A549 (cell line): ENCODE measurements around the gene RABGAP1L. TPM values are rescaled to one million over a fixed set of nuclear protein-coding genes. Genes with fewer than 3 reads are reported as not detected.

ENCODE experiments used
- ATAC-seq, 2 experiments: fragments of 200-7000 bp in 1 of 2; fragments of >200 bp in 1 of 2; cut with Nextera tagmentation in 1 of 2; cut with Tn5 transposase in 1 of 2; 3 replicates each; pipeline versions ENCODE4 v1.8.0 to v1.9.1; 2018 to 2020; ENCODE audit warnings: mild to moderate bottlenecking in 1 of 2, moderate library complexity in 1 of 2
- CTCF ChIA-PET: fragments of 300-600 bp; sonication (Branson Sonifier 250); formaldehyde crosslinking; extraction: SDS; loops from one replicate; lab custom pipeline; 2021; ENCODE audit warnings: antibody characterized with exemption, inconsistent platforms; lab: Yijun Ruan, JAX
- POLR2A ChIA-PET: fragments of 350-600 bp; formaldehyde crosslinking; extraction: SDS; loops from one replicate; lab custom pipeline; 2021; ENCODE audit warnings: antibody characterized with exemption, inconsistent platforms; lab: Yijun Ruan, JAX
- DNase-seq, 2 experiments: peaks; one replicate each; pipeline versions ENCODE4 v3.0.0 to v3.0.0-alpha.2; 2011 to 2016; ENCODE audit warnings: low read depth in 1 of 2, low spot score in 1 of 2
- FAIRE-seq: peaks from 2 replicates; lab custom pipeline; 2011; peaks lifted over from hg19 to GRCh38; lab: Jason Lieb, UNC
- H3K27ac ChIP-seq, 2 experiments: fragments of >200 bp; sonication (Bioruptor Twin); formaldehyde crosslinking; 3 replicates each; pipeline ENCODE4 v1.5.1; 2016 to 2017
- H3K4me1 ChIP-seq: fragments of >200 bp; sonication (Bioruptor Twin); formaldehyde crosslinking; 3 replicates; pipeline ENCODE4 v1.6.1; 2016
- H3K4me2 ChIP-seq: fragments of >200 bp; sonication (Bioruptor Twin); formaldehyde crosslinking; 3 replicates; pipeline ENCODE4 v1.6.1; 2016
- H3K4me3 ChIP-seq: fragments of >200 bp; sonication (Bioruptor Twin); formaldehyde crosslinking; 3 replicates; pipeline ENCODE4 v1.5.1; 2016
- H3K9me3 ChIP-seq: fragments of >200 bp; sonication (Bioruptor Twin); formaldehyde crosslinking; 3 replicates; pipeline ENCODE4 v1.6.1; 2016
- BHLHE40 ChIP-seq: IDR thresholded peaks from 2 replicates; pipeline ENCODE4 v1.6.1; 2012; ENCODE audit warnings: low read depth, low read length, inconsistent platforms
- CEBPB ChIP-seq, 2 experiments: fragments of >200 bp in 1 of 2; sonication (Bioruptor Twin) in 1 of 2; formaldehyde crosslinking in 1 of 2; IDR thresholded peaks; 2 replicates each; pipeline ENCODE4 v1.6.1; 2012 to 2016
- CHD2 ChIP-seq: fragments of 150-350 bp; IDR thresholded peaks from 2 replicates; pipeline ENCODE4 v1.6.1; 2014; ENCODE audit warnings: low read length; ENCODE audit not compliant: partially characterized antibody
- CHD4 ChIP-seq: fragments of 200-600 bp; sonication (generic); IDR thresholded peaks from 2 replicates; pipeline ENCODE4 v1.6.1; 2016; ENCODE audit warnings: antibody characterized with exemption, mild to moderate bottlenecking, borderline replicate concordance
- ESRRA ChIP-seq: fragments of 150-350 bp; IDR thresholded peaks from 2 replicates; pipeline ENCODE4 v1.6.1; 2014; ENCODE audit warnings: mild to moderate bottlenecking, low read length, borderline replicate concordance
- FOSL2 ChIP-seq, 2 experiments: fragments of 450-650 bp in 1 of 2; fragments of >200 bp in 1 of 2; sonication (Bioruptor Twin) in 1 of 2; formaldehyde crosslinking; IDR thresholded peaks; 2 replicates each; pipeline versions ENCODE4 v1.5.0 to v1.6.1; 2016 to 2020; ENCODE audit warnings: mild to moderate bottlenecking in 1 of 2, moderate library complexity in 1 of 2
- FOXS1 ChIP-seq: fragments of 250-450 bp; sonication (Bioruptor Pico); IDR thresholded peaks from 2 replicates; pipeline ENCODE4 v1.5.0; 2020; ENCODE audit warnings: mild to moderate bottlenecking, moderate library complexity
- GATA3 ChIP-seq: IDR thresholded peaks from 2 replicates; pipeline ENCODE4 v1.6.1; 2012; ENCODE audit warnings: borderline replicate concordance
- HEYL ChIP-seq: fragments of 250-450 bp; sonication (Bioruptor Pico); IDR thresholded peaks from 2 replicates; pipeline ENCODE4 v1.8.0; 2021; ENCODE audit warnings: mild to moderate bottlenecking, moderate library complexity
- HOXB13 ChIP-seq: fragments of 250-450 bp; sonication (Bioruptor Pico); IDR thresholded peaks from 2 replicates; pipeline ENCODE4 v1.5.0; 2020; ENCODE audit warnings: low read depth, mild to moderate bottlenecking, moderate library complexity
- HOXB5 ChIP-seq: fragments of 250-450 bp; sonication (Bioruptor Pico); IDR thresholded peaks from 2 replicates; pipeline ENCODE4 v1.5.0; 2020; ENCODE audit warnings: mild to moderate bottlenecking, moderate library complexity
- JUNB ChIP-seq: fragments of >200 bp; sonication (Bioruptor Twin); formaldehyde crosslinking; IDR thresholded peaks from 2 replicates; pipeline ENCODE4 v1.6.1; 2016
- MAFK ChIP-seq: fragments of 450-650 bp; IDR thresholded peaks from 2 replicates; pipeline ENCODE4 v1.6.1; 2014; ENCODE audit not compliant: partially characterized antibody
- MAZ ChIP-seq: fragments of 150-350 bp; IDR thresholded peaks from 2 replicates; pipeline ENCODE4 v1.6.1; 2014; ENCODE audit warnings: antibody characterized with exemption, low read depth, low read length, borderline replicate concordance
- PHF8 ChIP-seq: fragments of 200-600 bp; sonication (generic); IDR thresholded peaks from 2 replicates; pipeline ENCODE4 v1.6.1; 2016; ENCODE audit warnings: low read depth, mild to moderate bottlenecking, antibody characterized with exemption, moderate library complexity, borderline replicate concordance
- RARB ChIP-seq: fragments of 250-450 bp; sonication (Bioruptor Pico); IDR thresholded peaks from 2 replicates; pipeline ENCODE4 v1.8.0; 2021; ENCODE audit warnings: mild to moderate bottlenecking, moderate library complexity
- SMC3 ChIP-seq: fragments of >200 bp; sonication (Bioruptor Twin); formaldehyde crosslinking; IDR thresholded peaks from 3 replicates; pipeline ENCODE4 v1.6.1; 2018; ENCODE audit warnings: inconsistent platforms
- SREBF2 ChIP-seq: fragments of 450-650 bp; IDR thresholded peaks from 2 replicates; pipeline ENCODE4 v1.6.1; 2014; ENCODE audit warnings: mild to moderate bottlenecking, moderate library complexity
- USF2 ChIP-seq: fragments of 450-650 bp; IDR thresholded peaks from 2 replicates; pipeline ENCODE4 v1.6.1; 2014; ENCODE audit warnings: antibody characterized with exemption
- ZC3H11A ChIP-seq: fragments of 450-650 bp; IDR thresholded peaks from 2 replicates; pipeline ENCODE4 v1.6.1; 2014; ENCODE audit warnings: antibody characterized with exemption, mild to moderate bottlenecking
- ZFP36 ChIP-seq: fragments of 450-650 bp; IDR thresholded peaks from 2 replicates; pipeline ENCODE4 v1.6.1; 2014; ENCODE audit warnings: borderline replicate concordance; ENCODE audit not compliant: partially characterized antibody
- ZSCAN20 ChIP-seq: fragments of 250-450 bp; sonication (Bioruptor Pico); IDR thresholded peaks from 2 replicates; pipeline ENCODE4 v1.8.0; 2022; ENCODE audit warnings: mild to moderate bottlenecking, moderate library complexity
- WGBS: methylation state at CpG from one replicate; pipeline ENCODE4 v1.1.6; 2017; ENCODE audit errors: missing lambda C conversion rate; 5-methylcytosine and 5-hydroxymethylcytosine counted together
- polyA plus RNA-seq, 4 experiments: library from polyadenylated mRNA; depleted of rRNA in 3 of 4; stranded (reverse); fragments of >200 nt; fragmentation: RNase III in 1 of 4; extraction: RNeasy Plus Mini Kit Qiagen cat#74134 plus additional on column Dnase treatment in 1 of 4; gene quantifications; 2 replicates in 3 of 4; 3 replicates in 1 of 4; pipeline ENCODE4 v1.2.3, GENCODE V29; 2011 to 2017
- TF ChIP-seq, protein P1 (sequence below): fragments of 250-450 bp; sonication (Bioruptor Pico); IDR thresholded peaks from 2 replicates; pipeline ENCODE4 v1.5.0; 2021; ENCODE audit warnings: mild to moderate bottlenecking, moderate library complexity, borderline replicate concordance
- TF ChIP-seq, protein P2 (sequence below): fragments of 200-600 bp; sonication (generic); IDR thresholded peaks from 2 replicates; pipeline ENCODE4 v1.6.1; 2016; ENCODE audit warnings: antibody characterized with exemption, mild to moderate bottlenecking, moderate library complexity
- TF ChIP-seq, protein P3 (sequence below): fragments of 250-450 bp; sonication (Bioruptor Pico); IDR thresholded peaks from 2 replicates; pipeline ENCODE4 v1.5.0; 2020; ENCODE audit warnings: low read depth, mild to moderate bottlenecking, moderate library complexity

RABGAP1L gene
- polyA plus RNA-seq, 2 of the 4 experiments (the other 2 are of a cell fraction) = 8.2 to 18.6 TPM

DNA sequence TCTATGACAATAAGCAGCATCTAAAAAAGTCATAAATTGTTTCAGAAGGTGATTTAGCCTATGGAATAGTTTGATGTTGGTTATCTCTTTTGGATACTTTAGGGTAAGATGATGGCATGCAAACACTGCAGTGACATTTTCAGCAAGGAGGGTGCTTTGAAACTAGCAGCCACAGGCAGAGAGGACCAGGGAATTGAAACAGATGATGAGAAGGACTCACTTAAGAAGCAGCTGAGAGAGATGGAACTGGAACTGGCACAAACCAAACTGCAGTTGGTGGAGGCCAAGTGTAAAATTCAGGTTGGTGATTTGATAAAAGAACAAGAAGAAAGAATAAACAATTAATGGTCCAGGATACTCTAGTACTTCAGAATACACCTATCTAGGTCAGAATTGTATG lies 829.2 kb downstream of the RABGAP1L start:
- TF ChIP-seq FOXS1 (CRISPR knock-in tag) = no peak
- TF ChIP-seq JUNB = no peak
- TF ChIP-seq, protein P1, sequence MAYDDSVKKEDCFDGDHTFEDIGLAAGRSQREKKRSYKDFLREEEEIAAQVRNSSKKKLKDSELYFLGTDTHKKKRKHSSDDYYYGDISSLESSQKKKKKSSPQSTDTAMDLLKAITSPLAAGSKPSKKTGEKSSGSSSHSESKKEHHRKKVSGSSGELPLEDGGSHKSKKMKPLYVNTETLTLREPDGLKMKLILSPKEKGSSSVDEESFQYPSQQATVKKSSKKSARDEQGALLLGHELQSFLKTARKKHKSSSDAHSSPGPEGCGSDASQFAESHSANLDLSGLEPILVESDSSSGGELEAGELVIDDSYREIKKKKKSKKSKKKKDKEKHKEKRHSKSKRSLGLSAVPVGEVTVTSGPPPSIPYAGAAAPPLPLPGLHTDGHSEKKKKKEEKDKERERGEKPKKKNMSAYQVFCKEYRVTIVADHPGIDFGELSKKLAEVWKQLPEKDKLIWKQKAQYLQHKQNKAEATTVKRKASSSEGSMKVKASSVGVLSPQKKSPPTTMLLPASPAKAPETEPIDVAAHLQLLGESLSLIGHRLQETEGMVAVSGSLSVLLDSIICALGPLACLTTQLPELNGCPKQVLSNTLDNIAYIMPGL (CRISPR knock-in tag) = no peak
- TF ChIP-seq, protein P2, sequence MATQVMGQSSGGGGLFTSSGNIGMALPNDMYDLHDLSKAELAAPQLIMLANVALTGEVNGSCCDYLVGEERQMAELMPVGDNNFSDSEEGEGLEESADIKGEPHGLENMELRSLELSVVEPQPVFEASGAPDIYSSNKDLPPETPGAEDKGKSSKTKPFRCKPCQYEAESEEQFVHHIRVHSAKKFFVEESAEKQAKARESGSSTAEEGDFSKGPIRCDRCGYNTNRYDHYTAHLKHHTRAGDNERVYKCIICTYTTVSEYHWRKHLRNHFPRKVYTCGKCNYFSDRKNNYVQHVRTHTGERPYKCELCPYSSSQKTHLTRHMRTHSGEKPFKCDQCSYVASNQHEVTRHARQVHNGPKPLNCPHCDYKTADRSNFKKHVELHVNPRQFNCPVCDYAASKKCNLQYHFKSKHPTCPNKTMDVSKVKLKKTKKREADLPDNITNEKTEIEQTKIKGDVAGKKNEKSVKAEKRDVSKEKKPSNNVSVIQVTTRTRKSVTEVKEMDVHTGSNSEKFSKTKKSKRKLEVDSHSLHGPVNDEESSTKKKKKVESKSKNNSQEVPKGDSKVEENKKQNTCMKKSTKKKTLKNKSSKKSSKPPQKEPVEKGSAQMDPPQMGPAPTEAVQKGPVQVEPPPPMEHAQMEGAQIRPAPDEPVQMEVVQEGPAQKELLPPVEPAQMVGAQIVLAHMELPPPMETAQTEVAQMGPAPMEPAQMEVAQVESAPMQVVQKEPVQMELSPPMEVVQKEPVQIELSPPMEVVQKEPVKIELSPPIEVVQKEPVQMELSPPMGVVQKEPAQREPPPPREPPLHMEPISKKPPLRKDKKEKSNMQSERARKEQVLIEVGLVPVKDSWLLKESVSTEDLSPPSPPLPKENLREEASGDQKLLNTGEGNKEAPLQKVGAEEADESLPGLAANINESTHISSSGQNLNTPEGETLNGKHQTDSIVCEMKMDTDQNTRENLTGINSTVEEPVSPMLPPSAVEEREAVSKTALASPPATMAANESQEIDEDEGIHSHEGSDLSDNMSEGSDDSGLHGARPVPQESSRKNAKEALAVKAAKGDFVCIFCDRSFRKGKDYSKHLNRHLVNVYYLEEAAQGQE = no peak
- TF ChIP-seq RARB (CRISPR knock-in tag) = no peak
- TF ChIP-seq CHD4 = no peak
- TF ChIP-seq CHD2 = no peak
- no peak for TF ChIP-seq MAZ
- no peak for TF ChIP-seq FOSL2 (IDR thresholded peaks at IDR 0.05)
- no peak for TF ChIP-seq FOSL2 (CRISPR knock-in tag; IDR thresholded peaks at IDR 0.05)
- TF ChIP-seq HEYL (CRISPR knock-in tag) = no peak
- FAIRE-seq (no peak), ATAC-seq (no peak), DNase-seq (no peak)
- Histone ChIP-seq H3K27ac (no peak overlapping the region), H3K4me2 (no peak overlapping the region), H3K9me3 (no peaks in the 10 kb centered on the region; the same call in 2 of the 3 replicates), H3K4me1 (peaks cover 7% of the 10 kb centered on the region; the same call in 1 of the 3 replicates), H3K4me3 (no peak overlapping the region)
- ChIA-PET CTCF (interaction anchor here (1.5 to 1.7 kb wide), 2 partner anchors 11 to 218 kb away, joined by 7 to 8 read pairs; partner anchors contain the start of gene CACYBP), POLR2A (interaction anchor here (1.7 kb wide), 1 partner anchor 11 kb away, joined by 10 read pairs; the partner anchor contains the start of gene CACYBP)

DNA sequence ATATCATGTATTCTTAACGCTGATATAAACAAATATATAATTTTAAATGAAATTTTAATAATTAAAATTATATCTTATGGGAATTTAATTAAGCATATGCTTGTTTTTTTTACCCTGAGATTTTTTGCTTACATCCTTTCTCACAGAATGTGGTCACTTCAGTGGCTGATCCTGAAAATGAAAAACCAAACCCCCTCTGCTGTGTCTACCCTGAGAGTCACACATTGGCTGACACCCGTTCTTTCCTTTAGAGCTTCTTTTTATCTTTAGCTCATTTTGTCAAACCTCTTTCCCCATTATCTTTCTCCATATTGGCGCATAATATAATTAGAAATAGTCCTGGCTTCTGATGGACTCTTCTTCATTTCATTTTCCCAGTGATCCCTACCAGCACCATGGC lies 829.7 kb downstream of the RABGAP1L start:
- peaks cover 7% of the 10 kb centered on the region; the same call in 1 of the 3 replicates for H3K4me1 ChIP-seq
- no peak overlapping the region for H3K4me2 ChIP-seq
- H3K9me3 ChIP-seq = no peaks in the 10 kb centered on the region
- TF ChIP-seq USF2 = no peak
- TF ChIP-seq GATA3 = no peak
- TF ChIP-seq, protein P3, sequence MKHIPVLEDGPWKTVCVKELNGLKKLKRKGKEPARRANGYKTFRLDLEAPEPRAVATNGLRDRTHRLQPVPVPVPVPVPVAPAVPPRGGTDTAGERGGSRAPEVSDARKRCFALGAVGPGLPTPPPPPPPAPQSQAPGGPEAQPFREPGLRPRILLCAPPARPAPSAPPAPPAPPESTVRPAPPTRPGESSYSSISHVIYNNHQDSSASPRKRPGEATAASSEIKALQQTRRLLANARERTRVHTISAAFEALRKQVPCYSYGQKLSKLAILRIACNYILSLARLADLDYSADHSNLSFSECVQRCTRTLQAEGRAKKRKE = no peak
- TF ChIP-seq HOXB5 (CRISPR knock-in tag) = no peak
- no peak for TF ChIP-seq BHLHE40
- TF ChIP-seq MAFK = no peak
- TF ChIP-seq ZFP36 = no peak
- TF ChIP-seq SMC3 = no peak
- no peak for TF ChIP-seq HOXB13 (CRISPR knock-in tag)
- TF ChIP-seq PHF8 = no peak
- no peak for TF ChIP-seq ZC3H11A
- TF ChIP-seq, protein P2 = no peak
- TF ChIP-seq CHD2 = no peak
- no peak for TF ChIP-seq ZSCAN20 (CRISPR knock-in tag)
- TF ChIP-seq HEYL (CRISPR knock-in tag) = no peak
- TF ChIP-seq CEBPB (IDR thresholded peaks at IDR 0.05) = no peak
- no peak for TF ChIP-seq ESRRA
- TF ChIP-seq SREBF2 = no peak
- no peak overlapping the region for H3K27ac ChIP-seq
- FAIRE-seq (no peak), DNase-seq (no peak), ATAC-seq (no peak)
- no peak overlapping the region for H3K4me3 ChIP-seq
- POLR2A ChIA-PET = interaction anchor here (1.7 kb wide), 1 partner anchor 11 kb away, joined by 10 read pairs; the partner anchor contains the start of gene CACYBP
- 92% methylated on average over 3 of the region's 3 CpGs for WGBS
- CTCF ChIA-PET = interaction anchor here (1.5 to 1.7 kb wide), 2 partner anchors 10 to 219 kb away, joined by 7 to 8 read pairs; partner anchors contain the start of gene CACYBP
